ENCODE data around the gene UNC13B. TPM values are rescaled to one million over a fixed set of nuclear protein-coding genes. Genes with fewer than 3 reads are reported as not detected.

Gene UNC13B
- total RNA-seq, 1 experiment from 2014 or later, result 48.2 TPM

- Histone ChIP-seq H2BK120ac (ENCODE audit: low read depth, low read length, poor library complexity, severe bottlenecking) (no peak overlapping the region), H3K23me2 (ENCODE audit: insufficient read length, low read depth, low read length, poor library complexity, severe bottlenecking) (no peaks in the 10 kb centered on the region), H3K27me3 (ENCODE audit: insufficient read depth, low read length) (no peaks in the 10 kb centered on the region), H3K14ac (ENCODE audit: insufficient read depth, low read length) (no peak overlapping the region), H4K8ac (replicated peaks; ENCODE audit: insufficient read length, low read depth, low read length) (no peak overlapping the region), H3T11ph (ENCODE audit: low read length) (no peak overlapping the region), H3K79me2 (ENCODE audit: insufficient read depth, low read length) (no peaks in the 10 kb centered on the region), H4K91ac (ENCODE audit: insufficient read length, low read depth, low read length) (no peak overlapping the region), H2AFZ (ENCODE audit: low read length) (no peak overlapping the region), H3K4ac (ENCODE audit: low read depth, low read length) (no peak overlapping the region), H3K4me2 (ENCODE audit: insufficient read depth, insufficient read length, low read length) (no peak overlapping the region), H3K9ac (ENCODE audit: extremely low read depth, insufficient read length, low read length) (no peak overlapping the region), H3K27ac (ENCODE audit: insufficient read length, low read depth, low read length) (no peak overlapping the region), H3K18ac (ENCODE audit: insufficient read length, low read depth, low read length) (no peak overlapping the region), H4K5ac (ENCODE audit: insufficient read length, low read depth, low read length) (no peak overlapping the region), H2BK15ac (ENCODE audit: low read depth, low read length) (no peak overlapping the region), H3K9me3 (ENCODE audit: control insufficient read depth, low read depth, low read length) (peaks cover 14% of the 10 kb centered on the region), H3K79me1 (ENCODE audit: insufficient read depth, low read depth, low read length, poor library complexity, severe bottlenecking) (no peaks in the 10 kb centered on the region), H2BK12ac (ENCODE audit: insufficient read length, low read depth, low read length) (no peak overlapping the region), H2BK20ac (ENCODE audit: low read depth, low read length, poor library complexity, severe bottlenecking) (no peak overlapping the region), H2BK5ac (ENCODE audit: insufficient read length, low read length) (no peak overlapping the region), H4K20me1 (ENCODE audit: control insufficient read depth, insufficient read depth, insufficient read length) (no peaks in the 10 kb centered on the region), H3K23ac (ENCODE audit: insufficient read length, low read depth, low read length) (no peak overlapping the region), H3K56ac (ENCODE audit: insufficient read length, low read depth, low read length) (no peak overlapping the region), H3K4me1 (ENCODE audit: insufficient read depth, low read length) (no peaks in the 10 kb centered on the region), H2AK5ac (ENCODE audit: insufficient read length, low read length) (no peak overlapping the region)
- H3K36me3 Mint-ChIP-seq (ENCODE audit: insufficient read depth in 1 of 3, low read depth in 3 of 3), result peaks cover 30 to 50% (median 44%) of the 10 kb centered on the region in 3 experiments
- no peak for TF ChIP-seq CTCF (conservative IDR thresholded peaks at IDR 0.05)
- H3K27ac Mint-ChIP-seq, result no peak overlapping the region
- H3K4me3 Mint-ChIP-seq, result no peak overlapping the region
- no peaks in the 10 kb centered on the region for H3K27me3 Mint-ChIP-seq (ENCODE audit: low read depth)
- no peaks in the 10 kb centered on the region for H3K4me1 Mint-ChIP-seq
- peaks cover 60 to 71% of the 10 kb centered on the region in 2 experiments for H3K9me3 Mint-ChIP-seq
- WGBS (ENCODE audit: extremely low coverage, insufficient read length, low lambda C conversion rate), result no CpG with 5 or more reads among the region's 5 CpGs
- DNase-seq, result no peak
Observed at GRCh38 chr9:35186524-35186923, 24.7 kb downstream of the UNC13B start.
